ENCODE measurements around the gene PLEKHM2. TPM values are rescaled to one million over a fixed set of nuclear protein-coding genes. Genes with fewer than 3 reads are reported as not detected.

PLEKHM2 gene
- total RNA-seq, 4 donors from 2014 or later, result 55.5 to 98.7 (median 61.9) TPM

GRCh38 chr1:15704526-15705183, 20.5 kb downstream of the PLEKHM2 start:
- 81 to 82% methylated on average over 15 to 17 of the region's 17 CpGs for WGBS, 2 donors
- TF ChIP-seq CTCF (IDR thresholded peaks at IDR 0.05), result no peak
- no peak for TF ChIP-seq POLR2A (IDR thresholded peaks at IDR 0.05)
- no peak for DNase-seq (ENCODE audit: low spot score in 2 of 2)
- intact Hi-C loops (cut with DNase I; ENCODE audit: low total_unique reads), result no loop called here
- no peak overlapping the region for H3K4me3 ChIP-seq (ENCODE audit: low read depth, poor library complexity, severe bottlenecking)

- H3K4me3 ChIP-seq (ENCODE audit: low read depth, poor library complexity, severe bottlenecking), result no peak overlapping the region
- intact Hi-C loops (cut with DNase I; ENCODE audit: low total_unique reads), result no loop called here
- WGBS, 2 donors, result 71 to 76% methylated on average over 10 to 11 of the region's 11 CpGs
- no peak for DNase-seq (ENCODE audit: low spot score in 2 of 2)
- no peak for TF ChIP-seq POLR2A (IDR thresholded peaks at IDR 0.05)
- no peak for TF ChIP-seq CTCF (IDR thresholded peaks at IDR 0.05)
Measured at GRCh38 chr1:15705184-15705566, 21.1 kb downstream of the PLEKHM2 start.

GRCh38 chr1:15706751-15707150, 22.6 kb downstream of the PLEKHM2 start:
- TF ChIP-seq CTCF (IDR thresholded peaks at IDR 0.05) (no peak), POLR2A (IDR thresholded peaks at IDR 0.05) (no peak)
- H3K4me3 ChIP-seq (ENCODE audit: low read depth, poor library complexity, severe bottlenecking), result no peak overlapping the region
- intact Hi-C loops (cut with DNase I; ENCODE audit: low total_unique reads), result no loop called here
- WGBS, 2 donors, result 87 to 91% methylated on average over 7 of the region's 7 CpGs
- no peak for DNase-seq (ENCODE audit: low spot score in 2 of 2)

GRCh38 chr1:15707239-15707925, 23.3 kb downstream of the PLEKHM2 start:
- H3K4me3 ChIP-seq (ENCODE audit: low read depth, poor library complexity, severe bottlenecking), result no peak overlapping the region
- intact Hi-C loops (cut with DNase I; ENCODE audit: low total_unique reads), result no loop called here
- 63 to 71% methylated on average over 8 of the region's 8 CpGs for WGBS, 2 donors
- TF ChIP-seq CTCF (IDR thresholded peaks at IDR 0.05) (no peak), POLR2A (IDR thresholded peaks at IDR 0.05) (no peak)
- no peak for DNase-seq (ENCODE audit: low spot score in 2 of 2)

- no peak overlapping the region for H3K4me3 ChIP-seq (ENCODE audit: low read depth, poor library complexity, severe bottlenecking)
- intact Hi-C loops (cut with DNase I; ENCODE audit: low total_unique reads), result no loop called here
- no peak for DNase-seq (ENCODE audit: low spot score in 2 of 2)
- WGBS, 2 donors, result 94 to 97% methylated on average over 15 of the region's 15 CpGs
- no peak for TF ChIP-seq CTCF (IDR thresholded peaks at IDR 0.05)
- no peak for TF ChIP-seq POLR2A (IDR thresholded peaks at IDR 0.05)
Measured at GRCh38 chr1:15708486-15709137, 24.5 kb downstream of the PLEKHM2 start.

Measured in lower leg skin (tissue), 4 donors.